Spleen (tissue), 11 donors: ENCODE results near the gene ANKRD27. TPM values are rescaled to one million over a fixed set of nuclear protein-coding genes. Genes with fewer than 3 reads are reported as not detected.
"Not testable (repeated sequence)": the region's sequence is repeated elsewhere in the genome, so short reads cannot be mapped to it uniquely, and the experiment has no call there.

Experiments used
- DNase-seq: peaks from one replicate; pipeline ENCODE4 v3.0.0-alpha.2; 2020
- H3K27ac ChIP-seq, 8 donors: fragments of 200-600 bp; sonication (generic) in 7 of 8; 1 replicate in 4 of 8; 2 replicates in 4 of 8; pipeline versions ENCODE4 v1.5.0 to v1.8.0; 2016 to 2021; ENCODE audit warnings: inconsistent platforms in 4 of 8, mild to moderate bottlenecking in 4 of 8, moderate library complexity in 1 of 8
- H3K27me3 ChIP-seq, 7 donors: fragments of 200-600 bp; sonication (generic) in 6 of 7; replicated peaks in 1 of 7; 1 replicate in 4 of 7; 2 replicates in 3 of 7; pipeline versions ENCODE4 v1.5.0 to v1.8.0; 2016 to 2021; ENCODE audit warnings: inconsistent platforms in 3 of 7, mild to moderate bottlenecking in 1 of 7
- H3K36me3 ChIP-seq, 6 donors: fragments of 200-600 bp; sonication (generic) in 5 of 6; 1 replicate in 4 of 6; 2 replicates in 2 of 6; pipeline versions ENCODE4 v1.5.0 to v1.8.0; 2016 to 2021; ENCODE audit warnings: inconsistent platforms in 2 of 6
- H3K4me1 ChIP-seq, 6 donors: fragments of 200-600 bp; sonication (generic) in 5 of 6; 1 replicate in 3 of 6; 2 replicates in 3 of 6; pipeline versions ENCODE4 v1.5.0 to v1.8.0; 2016 to 2021; ENCODE audit warnings: inconsistent platforms in 3 of 6
- H3K4me3 ChIP-seq, 8 donors: fragments of 200-600 bp; sonication (generic) in 7 of 8; 1 replicate in 4 of 8; 2 replicates in 4 of 8; pipeline versions ENCODE4 v1.5.0 to v1.8.0; 2016 to 2021; ENCODE audit warnings: inconsistent platforms in 4 of 8, mild to moderate bottlenecking in 4 of 8, moderate library complexity in 2 of 8
- H3K9me3 ChIP-seq, 8 donors: fragments of 200-600 bp; sonication (generic) in 7 of 8; 1 replicate in 4 of 8; 2 replicates in 4 of 8; pipeline versions ENCODE4 v1.5.0 to v1.8.0; 2016 to 2021; ENCODE audit warnings: inconsistent platforms in 4 of 8
- CTCF ChIP-seq, 11 experiments: fragments of 200-600 bp in 7 of 11; fragments of 450-650 bp in 4 of 11; sonication (generic) in 4 of 11; IDR thresholded peaks in 8 of 11; conservative IDR thresholded peaks in 3 of 11; 1 replicate in 7 of 11; 2 replicates in 4 of 11; pipeline versions ENCODE4 v1.4.0 to v1.8.0; 2016 to 2021; ENCODE audit warnings: antibody characterized with exemption in 11 of 11, inconsistent platforms in 4 of 11, mild to moderate bottlenecking in 1 of 11
- POLR2A ChIP-seq, 3 donors: fragments of 450-650 bp; IDR thresholded peaks; one replicate each; pipeline ENCODE4 v1.5.1; 2017; ENCODE audit warnings: antibody characterized with exemption in 3 of 3, mild to moderate bottlenecking in 1 of 3
- POLR2AphosphoS5 ChIP-seq, 3 donors: sonication (generic); formaldehyde crosslinking; IDR thresholded peaks; one replicate each; pipeline ENCODE4 v1.5.1; 2017; ENCODE audit warnings: antibody characterized with exemption in 3 of 3
- WGBS, 5 donors: extraction: QIAGEN DNeasy Blood & Tissue Kit in 3 of 5; methylation state at CpG; one replicate each; pipeline versions ENCODE4 v1.1.5 to v1.1.7; 2013 to 2018; 5-methylcytosine and 5-hydroxymethylcytosine counted together
- intact Hi-C: fragments of 100-400 bp; cut with DNase I; formaldehyde crosslinking; loops from one replicate; pipeline ENCODE4 v1.15.0; 2023; ENCODE audit warnings: low total_unique reads
- polyA plus RNA-seq, 3 donors: library from polyadenylated mRNA; stranded (reverse); fragments of 200-250 nt; gene quantifications; one replicate each; pipeline ENCODE4 v1.2.1, GENCODE V29; 2013
- total RNA-seq, 7 donors: library from RNA; depleted of rRNA in 3 of 7; stranded (reverse); fragments of >200 nt in 3 of 7; fragmentation: NEBNext Ultra II Directional in 4 of 7; extraction: Animal tissue kit (Norgen Biotek cat#: 25700) in 4 of 7; gene quantifications; one replicate each; pipeline versions ENCODE4 v1.1.0 to v1.2.1, GENCODE V29; 2016 to 2021
- donor health status: healthy with polysubstance abuse.
- donor health status: DM: no; HTN: no; CAD: no; lungs with moderate emphysema.
- donor health status: DM: no; HTN: no; CAD: no.
- donor health status: Bipolar disorder and iron deficiency.
- donor health status: healthy.
- donor health status: DM: no; HTN: no; CAD: no.
- donor health status: DM: yes; HTN: yes; CAD: no.

Gene ANKRD27
- total and polyA plus RNA-seq, 10 donors, result 6.5 to 31.7 (median 28.2) TPM

GRCh38 chr19:32580353-32580900, 94.6 kb downstream of the ANKRD27 start:
- H3K4me1 ChIP-seq, result peaks cover 8 to 38% (median 14%) of the 10 kb centered on the region in 6 donors
- no peaks in the 10 kb centered on the region for H3K9me3 ChIP-seq
- intact Hi-C loops, result no loop called here
- peaks cover 0 to 28% (median 6%) of the 10 kb centered on the region in 6 donors for H3K36me3 ChIP-seq
- TF ChIP-seq POLR2A (IDR thresholded peaks at IDR 0.05) (no peak), POLR2AphosphoS5 (IDR thresholded peaks at IDR 0.05) (no peak), CTCF (IDR thresholded peaks at IDR 0.05 in 8 of 11, conservative IDR thresholded peaks at IDR 0.05 in 3 of 11) (no peak)
- H3K27ac ChIP-seq, result peak overlapping the region; percentile 50 to 94 (median 88)
- peak overlapping the region; percentile 58 to 97 (median 85) for H3K4me3 ChIP-seq
- no peak for DNase-seq
- no peaks in the 10 kb centered on the region for H3K27me3 ChIP-seq
- WGBS, 5 donors, result 18 to 22% (median 21%) methylated on average over 22 of the region's 22 CpGs

GRCh38 chr19:32576790-32577189, 98.2 kb downstream of the ANKRD27 start:
- no peaks in the 10 kb centered on the region for H3K9me3 ChIP-seq
- intact Hi-C loops, result no loop called here
- H3K27ac ChIP-seq, result no peak overlapping the region
- no peak for TF ChIP-seq CTCF (IDR thresholded peaks at IDR 0.05 in 8 of 11, conservative IDR thresholded peaks at IDR 0.05 in 3 of 11)
- peaks cover 0 to under 1% (median 0%) of the 10 kb centered on the region in 7 donors for H3K27me3 ChIP-seq
- 71 to 91% (median 81%) methylated on average over 1 of the region's 1 CpG for WGBS, 5 donors
- no peak for DNase-seq
- H3K36me3 ChIP-seq, result no peaks in the 10 kb centered on the region
- no peak overlapping the region for H3K4me3 ChIP-seq
- H3K4me1 ChIP-seq, result peaks cover under 1 to 13% (median 3%) of the 10 kb centered on the region in 6 donors

DNA sequence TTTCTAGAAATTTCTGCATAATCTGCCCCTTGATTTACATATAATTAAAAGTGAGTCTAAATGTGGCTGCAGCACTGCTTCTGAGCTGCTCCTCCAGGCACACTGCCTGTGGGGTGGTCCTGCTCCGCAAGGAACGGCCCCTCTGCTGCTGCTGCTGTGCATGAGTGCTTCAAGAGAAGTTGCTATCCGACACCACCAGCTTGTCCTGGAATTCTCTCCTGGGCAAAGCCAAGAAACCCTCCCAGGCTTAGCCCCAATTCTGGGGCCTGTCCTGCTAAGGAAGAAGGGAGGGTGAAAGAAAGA, 101.5 kb downstream of the ANKRD27 start:
- intact Hi-C loops, result no loop called here
- TF ChIP-seq CTCF (IDR thresholded peaks at IDR 0.05 in 8 of 11, conservative IDR thresholded peaks at IDR 0.05 in 3 of 11) (no peak), POLR2A (IDR thresholded peaks at IDR 0.05) (no peak), POLR2AphosphoS5 (IDR thresholded peaks at IDR 0.05) (no peak)
- Histone ChIP-seq H3K27me3 (peaks cover 0 to 33% (median 9%) of the 10 kb centered on the region in 7 donors), H3K4me3 (no peak overlapping the region), H3K27ac (no peak overlapping the region), H3K4me1 (no peaks in the 10 kb centered on the region), H3K36me3 (no peaks in the 10 kb centered on the region), H3K9me3 (no peaks in the 10 kb centered on the region)
- WGBS, 5 donors, result 66 to 90% (median 82%) methylated on average over 3 of the region's 3 CpGs
- no peak for DNase-seq

DNA sequence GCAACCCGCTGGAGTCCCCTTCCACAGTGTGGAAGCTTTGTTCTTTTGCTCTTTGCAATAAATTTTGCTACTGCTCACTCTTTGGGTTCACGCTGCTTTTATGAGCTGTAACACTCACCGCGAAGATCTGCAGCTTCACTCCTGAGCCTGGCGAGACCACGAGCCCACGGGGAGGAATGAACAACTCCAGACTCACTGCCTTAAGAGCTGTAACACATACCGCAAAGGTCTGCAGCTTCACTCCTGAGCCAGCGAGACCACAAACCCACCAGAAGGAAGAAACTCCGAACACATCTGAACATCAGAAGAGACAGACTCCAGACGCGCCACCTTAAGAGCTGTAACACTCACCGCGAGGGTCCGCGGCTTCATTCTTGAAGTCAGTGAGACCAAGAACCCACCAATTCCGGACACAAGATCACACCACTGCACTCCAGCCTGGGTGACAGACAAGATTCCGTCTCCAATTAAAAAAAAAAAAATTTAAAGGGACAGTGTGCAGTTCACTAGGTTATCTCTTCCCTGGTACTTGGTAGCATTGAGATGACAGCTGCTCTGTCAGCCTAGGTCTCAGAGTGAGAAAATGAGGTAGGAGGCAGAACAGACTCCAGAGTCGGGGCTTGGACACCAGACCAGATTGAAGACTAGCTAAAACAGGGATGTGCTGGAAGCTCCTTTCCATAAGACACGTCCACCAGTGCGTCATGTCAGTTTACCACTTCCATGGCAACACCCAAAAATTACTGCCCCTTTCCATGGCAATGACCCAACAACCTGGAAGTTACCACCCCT, 102.1 kb downstream of the ANKRD27 start:
- Histone ChIP-seq H3K27me3 (peaks cover 0 to 39% (median 9%) of the 10 kb centered on the region in 7 donors), H3K4me3 (peak overlapping the region in 1 of 8 donors; percentile 19)
- intact Hi-C loops, H3K36me3 ChIP-seq, H3K27ac ChIP-seq, DNase-seq, H3K4me1 ChIP-seq, H3K9me3 ChIP-seq: not testable (repeated sequence)
- WGBS, 5 donors, result 60 to 73% (median 68%) methylated on average over 19 to 21 of the region's 21 CpGs

DNA sequence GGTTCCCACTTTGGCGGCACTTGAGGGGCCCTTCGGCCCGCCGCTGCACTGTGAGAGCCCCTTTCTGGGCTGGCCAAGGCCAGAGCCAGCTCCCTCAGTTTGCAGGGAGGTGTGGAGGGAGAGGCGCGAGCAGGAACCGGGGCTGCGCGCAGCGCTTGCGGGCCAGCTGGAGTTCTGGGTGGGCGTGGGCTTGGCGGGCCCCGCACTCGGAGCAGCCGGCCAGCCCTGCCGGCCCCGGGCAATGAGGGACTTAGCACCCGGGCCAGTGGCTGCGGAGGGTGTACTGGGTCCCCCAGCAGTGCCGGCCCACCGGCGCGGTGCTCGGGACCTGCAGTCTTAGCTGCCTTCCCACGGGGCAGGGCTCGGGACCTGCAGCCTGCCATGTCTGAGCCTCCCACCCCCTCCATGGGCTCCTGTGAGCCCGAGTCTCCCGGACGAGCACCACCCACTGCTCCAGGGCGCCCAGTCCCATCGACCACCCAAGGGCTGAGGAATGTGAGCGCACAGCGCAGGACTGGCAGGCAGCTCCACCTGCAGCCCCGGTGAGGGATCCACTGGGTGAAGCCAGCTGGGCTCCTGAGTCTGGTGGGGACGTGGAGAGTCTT, 103.4 kb downstream of the ANKRD27 start:
- H3K36me3 ChIP-seq, DNase-seq, H3K9me3 ChIP-seq, H3K27ac ChIP-seq, H3K4me3 ChIP-seq, H3K4me1 ChIP-seq, intact Hi-C loops: not testable (repeated sequence)
- H3K27me3 ChIP-seq, result peaks cover 0 to 52% (median 9%) of the 10 kb centered on the region in 7 donors
- 72 to 91% (median 85%) methylated on average over 4 to 30 of the region's 36 CpGs for whole genome bisulfite sequencing, 5 donors
